A549 (cell line): ENCODE data around the gene SLC22A7.

Experiments
- CHD2 ChIP-seq: fragments of 150-350 bp; IDR thresholded peaks from 2 replicates; pipeline ENCODE4 v1.6.1; 2014; ENCODE audit warnings: low read length; ENCODE audit not compliant: partially characterized antibody
- EP300 ChIP-seq, 2 experiments: fragments of >200 bp; sonication (Bioruptor Twin); formaldehyde crosslinking; IDR thresholded peaks; 2 replicates in 1 of 2; 3 replicates in 1 of 2; pipeline ENCODE4 v1.6.1; 2016 to 2017
- HDAC2 ChIP-seq: fragments of 200-600 bp; sonication (generic); IDR thresholded peaks from 2 replicates; pipeline ENCODE4 v1.6.1; 2016
- MAFK ChIP-seq: fragments of 450-650 bp; IDR thresholded peaks from 2 replicates; pipeline ENCODE4 v1.6.1; 2014; ENCODE audit not compliant: partially characterized antibody
- POLR2A ChIP-seq: IDR thresholded peaks from 2 replicates; pipeline ENCODE4 v1.6.1; 2012; ENCODE audit warnings: mild to moderate bottlenecking, low read length
- RFX5 ChIP-seq: fragments of 450-650 bp; IDR thresholded peaks from 2 replicates; pipeline ENCODE4 v1.7.1; 2014; ENCODE audit warnings: antibody characterized with exemption, mild to moderate bottlenecking, moderate library complexity
- TF ChIP-seq, protein P1 (sequence below): fragments of 450-650 bp; IDR thresholded peaks from 2 replicates; pipeline ENCODE4 v1.6.1; 2014; ENCODE audit warnings: antibody characterized with exemption
- TF ChIP-seq, protein P2 (sequence below): fragments of 250-450 bp; sonication (Bioruptor Pico); IDR thresholded peaks from 2 replicates; pipeline ENCODE4 v1.5.0; 2021; ENCODE audit warnings: mild to moderate bottlenecking, moderate library complexity, borderline replicate concordance
- TF ChIP-seq, protein P3 (sequence below): fragments of >200 bp; sonication (Bioruptor Twin); formaldehyde crosslinking; IDR thresholded peaks from 3 replicates; pipeline ENCODE4 v1.5.1; 2016
- TF ChIP-seq, protein P4 (sequence below): fragments of >200 bp; sonication (Bioruptor Twin); formaldehyde crosslinking; IDR thresholded peaks from 3 replicates; pipeline ENCODE4 v1.6.1; 2016
- TF ChIP-seq, protein P5 (sequence below): IDR thresholded peaks from 2 replicates; pipeline ENCODE4 v1.6.1; 2012

DNA sequence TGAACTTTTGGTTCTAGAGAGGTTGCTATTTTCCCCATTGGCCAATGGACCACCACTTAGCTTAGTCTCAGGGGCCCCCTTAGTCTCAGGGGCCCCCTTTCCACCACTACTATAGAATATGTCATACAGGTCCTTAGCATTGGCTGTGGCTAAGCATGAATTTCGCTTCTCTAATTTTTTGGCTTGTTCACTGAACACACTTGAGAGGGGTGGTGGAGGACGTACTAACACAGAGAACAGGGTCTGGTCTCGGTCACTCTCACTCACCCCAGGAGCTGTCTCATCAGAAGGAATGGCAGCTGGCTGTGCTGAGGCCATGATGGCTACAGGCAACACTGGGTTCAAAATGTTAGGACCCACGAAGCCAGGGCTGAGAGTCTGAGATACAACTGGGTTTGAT is 41.1 kb downstream of the SLC22A7 start:
- TF ChIP-seq, protein P1, sequence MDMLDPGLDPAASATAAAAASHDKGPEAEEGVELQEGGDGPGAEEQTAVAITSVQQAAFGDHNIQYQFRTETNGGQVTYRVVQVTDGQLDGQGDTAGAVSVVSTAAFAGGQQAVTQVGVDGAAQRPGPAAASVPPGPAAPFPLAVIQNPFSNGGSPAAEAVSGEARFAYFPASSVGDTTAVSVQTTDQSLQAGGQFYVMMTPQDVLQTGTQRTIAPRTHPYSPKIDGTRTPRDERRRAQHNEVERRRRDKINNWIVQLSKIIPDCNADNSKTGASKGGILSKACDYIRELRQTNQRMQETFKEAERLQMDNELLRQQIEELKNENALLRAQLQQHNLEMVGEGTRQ: no peak
- TF ChIP-seq, protein P2, sequence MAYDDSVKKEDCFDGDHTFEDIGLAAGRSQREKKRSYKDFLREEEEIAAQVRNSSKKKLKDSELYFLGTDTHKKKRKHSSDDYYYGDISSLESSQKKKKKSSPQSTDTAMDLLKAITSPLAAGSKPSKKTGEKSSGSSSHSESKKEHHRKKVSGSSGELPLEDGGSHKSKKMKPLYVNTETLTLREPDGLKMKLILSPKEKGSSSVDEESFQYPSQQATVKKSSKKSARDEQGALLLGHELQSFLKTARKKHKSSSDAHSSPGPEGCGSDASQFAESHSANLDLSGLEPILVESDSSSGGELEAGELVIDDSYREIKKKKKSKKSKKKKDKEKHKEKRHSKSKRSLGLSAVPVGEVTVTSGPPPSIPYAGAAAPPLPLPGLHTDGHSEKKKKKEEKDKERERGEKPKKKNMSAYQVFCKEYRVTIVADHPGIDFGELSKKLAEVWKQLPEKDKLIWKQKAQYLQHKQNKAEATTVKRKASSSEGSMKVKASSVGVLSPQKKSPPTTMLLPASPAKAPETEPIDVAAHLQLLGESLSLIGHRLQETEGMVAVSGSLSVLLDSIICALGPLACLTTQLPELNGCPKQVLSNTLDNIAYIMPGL (CRISPR knock-in tag): no peak
- TF ChIP-seq POLR2A: no peak
- TF ChIP-seq, protein P3, sequence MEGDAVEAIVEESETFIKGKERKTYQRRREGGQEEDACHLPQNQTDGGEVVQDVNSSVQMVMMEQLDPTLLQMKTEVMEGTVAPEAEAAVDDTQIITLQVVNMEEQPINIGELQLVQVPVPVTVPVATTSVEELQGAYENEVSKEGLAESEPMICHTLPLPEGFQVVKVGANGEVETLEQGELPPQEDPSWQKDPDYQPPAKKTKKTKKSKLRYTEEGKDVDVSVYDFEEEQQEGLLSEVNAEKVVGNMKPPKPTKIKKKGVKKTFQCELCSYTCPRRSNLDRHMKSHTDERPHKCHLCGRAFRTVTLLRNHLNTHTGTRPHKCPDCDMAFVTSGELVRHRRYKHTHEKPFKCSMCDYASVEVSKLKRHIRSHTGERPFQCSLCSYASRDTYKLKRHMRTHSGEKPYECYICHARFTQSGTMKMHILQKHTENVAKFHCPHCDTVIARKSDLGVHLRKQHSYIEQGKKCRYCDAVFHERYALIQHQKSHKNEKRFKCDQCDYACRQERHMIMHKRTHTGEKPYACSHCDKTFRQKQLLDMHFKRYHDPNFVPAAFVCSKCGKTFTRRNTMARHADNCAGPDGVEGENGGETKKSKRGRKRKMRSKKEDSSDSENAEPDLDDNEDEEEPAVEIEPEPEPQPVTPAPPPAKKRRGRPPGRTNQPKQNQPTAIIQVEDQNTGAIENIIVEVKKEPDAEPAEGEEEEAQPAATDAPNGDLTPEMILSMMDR: no peak
- TF ChIP-seq, protein P4, sequence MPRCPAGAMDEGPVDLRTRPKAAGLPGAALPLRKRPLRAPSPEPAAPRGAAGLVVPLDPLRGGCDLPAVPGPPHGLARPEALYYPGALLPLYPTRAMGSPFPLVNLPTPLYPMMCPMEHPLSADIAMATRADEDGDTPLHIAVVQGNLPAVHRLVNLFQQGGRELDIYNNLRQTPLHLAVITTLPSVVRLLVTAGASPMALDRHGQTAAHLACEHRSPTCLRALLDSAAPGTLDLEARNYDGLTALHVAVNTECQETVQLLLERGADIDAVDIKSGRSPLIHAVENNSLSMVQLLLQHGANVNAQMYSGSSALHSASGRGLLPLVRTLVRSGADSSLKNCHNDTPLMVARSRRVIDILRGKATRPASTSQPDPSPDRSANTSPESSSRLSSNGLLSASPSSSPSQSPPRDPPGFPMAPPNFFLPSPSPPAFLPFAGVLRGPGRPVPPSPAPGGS: no peak
- no peak for TF ChIP-seq EP300 (IDR thresholded peaks at IDR 0.05)
- no peak for TF ChIP-seq MAFK
- no peak for TF ChIP-seq RFX5
- TF ChIP-seq, protein P5, sequence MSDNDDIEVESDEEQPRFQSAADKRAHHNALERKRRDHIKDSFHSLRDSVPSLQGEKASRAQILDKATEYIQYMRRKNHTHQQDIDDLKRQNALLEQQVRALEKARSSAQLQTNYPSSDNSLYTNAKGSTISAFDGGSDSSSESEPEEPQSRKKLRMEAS: no peak
- no peak for TF ChIP-seq HDAC2
- TF ChIP-seq CHD2: no peak
